ENCODE measurements around the gene RTRAF. TPM values are rescaled to one million over a fixed set of nuclear protein-coding genes. Genes with fewer than 3 reads are reported as not detected.

The RTRAF gene
- total RNA-seq, 2 experiments from 2014 or later = 232 to 254 TPM

GRCh38 chr14:52049721-52050588 lies 60.6 kb downstream of the RTRAF start:
- H3K9me3 Mint-ChIP-seq (ENCODE audit: low read depth) = no peaks in the 10 kb centered on the region
- H3K4me3 Mint-ChIP-seq = no peak overlapping the region
- CTCF ChIA-PET = no interaction called here
- intact Hi-C loops (cut with DNase I, micrococcal nuclease) = loop anchor here in 1 of 2 experiments (10.0 kb wide), 1 partner anchor 85 kb away; no protein-coding TSS in a partner anchor
- no peak overlapping the region for H3K27ac Mint-ChIP-seq
- DNase-seq = no peak
- H3K4me1 Mint-ChIP-seq = peaks cover 13% of the 10 kb centered on the region
- POLR2A ChIA-PET = no interaction called here
- ATAC-seq = no peak
- H3K27me3 Mint-ChIP-seq = peaks cover 2% of the 10 kb centered on the region
- no peaks in the 10 kb centered on the region for H3K36me3 Mint-ChIP-seq (ENCODE audit: low read depth)

GRCh38 chr14:52051251-52051650 lies 61.9 kb downstream of the RTRAF start:
- Mint-ChIP-seq H3K27me3 (peaks cover 4% of the 10 kb centered on the region), H3K9me3 (ENCODE audit: low read depth) (no peaks in the 10 kb centered on the region), H3K27ac (no peak overlapping the region), H3K4me3 (no peak overlapping the region), H3K36me3 (ENCODE audit: low read depth) (no peaks in the 10 kb centered on the region), H3K4me1 (peaks cover 3% of the 10 kb centered on the region)
- no peak for ATAC-seq
- intact Hi-C loops (cut with DNase I, micrococcal nuclease) = no loop called here
- ChIA-PET CTCF (no interaction called here), POLR2A (no interaction called here)
- DNase-seq = no peak

DNA sequence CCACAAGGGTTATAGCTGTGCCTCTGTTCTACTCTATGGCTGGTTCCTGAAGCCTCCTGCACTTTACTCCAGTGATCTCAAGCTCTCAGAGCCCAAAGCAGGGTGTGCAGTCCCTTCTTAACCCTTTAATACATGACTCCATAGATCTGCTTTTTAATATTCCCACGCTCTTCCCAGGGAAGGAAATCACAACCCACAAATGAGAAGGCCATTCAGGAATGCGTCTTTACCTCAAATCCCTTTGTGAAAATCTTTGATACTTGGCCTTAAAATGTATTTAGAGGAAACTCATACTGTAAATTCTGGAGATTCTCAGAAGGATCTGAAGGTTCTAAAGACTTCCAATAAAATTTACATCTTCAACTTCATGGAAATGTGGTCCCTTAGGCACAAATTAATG lies 62.5 kb downstream of the RTRAF start:
- H3K27ac Mint-ChIP-seq = no peak overlapping the region
- POLR2A ChIA-PET = no interaction called here

GRCh38 chr14:52052288-52052943 lies 63.1 kb downstream of the RTRAF start:
- DNase-seq (no peak), ATAC-seq (no peak)
- peaks cover 4% of the 10 kb centered on the region for H3K27me3 Mint-ChIP-seq
- peaks cover 1% of the 10 kb centered on the region for H3K4me1 Mint-ChIP-seq
- CTCF ChIA-PET = interaction anchor here (1.6 kb wide), 1 partner anchor 9 kb away, joined by 5 read pairs; no protein-coding TSS in a partner anchor
- no peak overlapping the region for H3K4me3 Mint-ChIP-seq
- H3K27ac Mint-ChIP-seq = no peak overlapping the region
- intact Hi-C loops (cut with DNase I, micrococcal nuclease) = no loop called here
- POLR2A ChIA-PET = no interaction called here
- no peaks in the 10 kb centered on the region for H3K9me3 Mint-ChIP-seq (ENCODE audit: low read depth)
- H3K36me3 Mint-ChIP-seq (ENCODE audit: low read depth) = no peaks in the 10 kb centered on the region

More for the DNA sequence above, 62.5 kb downstream of the RTRAF start:
- DNase-seq (no peak), ATAC-seq (no peak)
- no peaks in the 10 kb centered on the region for H3K9me3 Mint-ChIP-seq (ENCODE audit: low read depth)
- H3K36me3 Mint-ChIP-seq (ENCODE audit: low read depth) = no peaks in the 10 kb centered on the region
- no peak overlapping the region for H3K4me3 Mint-ChIP-seq
- H3K4me1 Mint-ChIP-seq = peaks cover 3% of the 10 kb centered on the region
- CTCF ChIA-PET = interaction anchor here (1.6 kb wide), 1 partner anchor 8 kb away, joined by 5 read pairs; no protein-coding TSS in a partner anchor
- intact Hi-C loops (cut with DNase I, micrococcal nuclease) = no loop called here
- peaks cover 4% of the 10 kb centered on the region for H3K27me3 Mint-ChIP-seq

- Mint-ChIP-seq H3K9me3 (ENCODE audit: low read depth) (no peaks in the 10 kb centered on the region), H3K4me1 (no peaks in the 10 kb centered on the region)
- intact Hi-C loops (cut with DNase I, micrococcal nuclease) = no loop called here
Measured at GRCh38 chr14:52053044-52053443, 63.7 kb downstream of the RTRAF start.

DNA sequence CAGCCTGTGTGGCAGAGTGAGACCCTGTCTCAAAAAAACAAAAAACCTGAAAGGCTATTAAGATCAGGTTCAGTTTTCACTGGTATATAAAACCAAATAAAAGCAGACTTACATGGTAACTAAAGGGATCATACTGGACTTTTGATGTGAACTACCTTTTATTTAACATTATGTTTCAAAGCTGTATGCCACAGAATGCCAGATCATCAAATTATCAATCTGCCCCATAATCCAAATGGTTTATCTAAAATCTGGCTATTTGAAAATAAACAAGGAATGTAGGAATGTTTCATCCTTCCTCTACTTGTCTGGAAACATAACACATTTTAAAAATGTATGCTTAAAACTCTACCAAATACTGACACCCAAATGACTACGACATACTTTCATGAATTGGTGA lies 65.3 kb downstream of the RTRAF start:
- peaks cover 6% of the 10 kb centered on the region for H3K27me3 Mint-ChIP-seq
- no peak for DNase-seq
- ChIA-PET POLR2A (no interaction called here), CTCF (no interaction called here)
- no peaks in the 10 kb centered on the region for H3K36me3 Mint-ChIP-seq (ENCODE audit: low read depth)
- no peaks in the 10 kb centered on the region for H3K9me3 Mint-ChIP-seq (ENCODE audit: low read depth)
- H3K4me1 Mint-ChIP-seq = no peaks in the 10 kb centered on the region
- ATAC-seq = no peak
- intact Hi-C loops (cut with DNase I, micrococcal nuclease) = no loop called here
- no peak overlapping the region for H3K27ac Mint-ChIP-seq
- H3K4me3 Mint-ChIP-seq = no peak overlapping the region

More at GRCh38 chr14:52053044-52053443, 63.7 kb downstream of the RTRAF start:
- CTCF ChIA-PET = interaction anchor here (1.6 kb wide), 1 partner anchor 10 kb away, joined by 5 read pairs; no protein-coding TSS in a partner anchor
- ATAC-seq = no peak
- POLR2A ChIA-PET = no interaction called here
- Mint-ChIP-seq H3K27ac (no peak overlapping the region), H3K27me3 (peaks cover 4% of the 10 kb centered on the region), H3K4me3 (no peak overlapping the region), H3K36me3 (ENCODE audit: low read depth) (no peaks in the 10 kb centered on the region)
- DNase-seq = no peak

DNA sequence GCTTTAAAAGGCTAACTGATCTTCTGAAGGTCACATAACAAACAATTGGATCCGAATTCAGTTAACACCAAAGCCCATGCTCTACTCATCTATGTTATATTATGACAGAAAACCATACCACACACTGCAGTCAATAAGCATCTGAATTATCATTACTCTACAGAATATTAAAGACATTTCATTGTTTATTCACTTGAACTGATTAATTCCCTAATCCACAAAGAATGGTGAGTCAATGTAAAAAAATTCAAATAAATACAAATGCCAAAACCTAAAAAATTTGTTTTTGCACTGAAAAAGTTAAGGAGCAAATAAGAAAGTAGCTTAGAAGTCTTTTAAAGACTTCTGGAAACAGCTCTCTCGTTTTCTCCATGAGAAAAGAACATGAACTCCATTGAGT lies 65.8 kb downstream of the RTRAF start:
- ChIA-PET CTCF (no interaction called here), POLR2A (no interaction called here)

DNA sequence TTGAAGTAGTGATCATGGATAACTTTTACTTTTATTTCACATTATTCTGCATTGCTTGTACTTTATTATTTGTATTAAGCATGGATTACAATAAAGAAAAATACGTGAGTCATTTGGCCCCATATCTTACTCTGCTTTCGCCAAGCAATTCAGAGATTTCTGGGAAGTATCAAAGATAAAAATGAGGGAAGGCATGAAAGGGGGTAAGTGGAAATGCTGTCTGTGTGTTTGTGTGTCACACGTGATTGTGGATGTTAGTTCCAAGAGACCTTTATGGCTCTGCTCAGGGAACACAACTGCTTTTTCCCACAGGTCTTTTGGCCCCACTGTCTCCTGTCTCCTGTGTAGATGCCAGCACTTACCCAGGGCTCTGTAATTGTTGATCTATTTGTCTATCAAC lies 69.0 kb downstream of the RTRAF start:
- no peaks in the 10 kb centered on the region for H3K36me3 Mint-ChIP-seq (ENCODE audit: low read depth)
- no peaks in the 10 kb centered on the region for H3K4me1 Mint-ChIP-seq
- no peaks in the 10 kb centered on the region for H3K9me3 Mint-ChIP-seq (ENCODE audit: low read depth)
- H3K4me3 Mint-ChIP-seq = no peak overlapping the region
- POLR2A ChIA-PET = interaction anchor here (0.6 kb wide), 1 partner anchor 13 kb away, joined by 4 read pairs; no protein-coding TSS in a partner anchor
- CTCF ChIA-PET = interaction anchor here (0.6 to 1.2 kb wide), 2 partner anchors 10 to 599 kb away, joined by 3 read pairs; partner anchors contain the start of gene NID2
- ATAC-seq (no peak), DNase-seq (no peak)
- no peak overlapping the region for H3K27ac Mint-ChIP-seq
- intact Hi-C loops (cut with DNase I, micrococcal nuclease) = no loop called here
- H3K27me3 Mint-ChIP-seq = peaks cover 13% of the 10 kb centered on the region

More for the DNA sequence above, 65.8 kb downstream of the RTRAF start:
- ATAC-seq = no peak
- Mint-ChIP-seq H3K27me3 (peaks cover 6% of the 10 kb centered on the region), H3K4me1 (no peaks in the 10 kb centered on the region), H3K9me3 (ENCODE audit: low read depth) (no peaks in the 10 kb centered on the region), H3K27ac (no peak overlapping the region), H3K4me3 (no peak overlapping the region), H3K36me3 (ENCODE audit: low read depth) (no peaks in the 10 kb centered on the region)
- intact Hi-C loops (cut with DNase I, micrococcal nuclease) = no loop called here
- DNase-seq = no peak

DNA sequence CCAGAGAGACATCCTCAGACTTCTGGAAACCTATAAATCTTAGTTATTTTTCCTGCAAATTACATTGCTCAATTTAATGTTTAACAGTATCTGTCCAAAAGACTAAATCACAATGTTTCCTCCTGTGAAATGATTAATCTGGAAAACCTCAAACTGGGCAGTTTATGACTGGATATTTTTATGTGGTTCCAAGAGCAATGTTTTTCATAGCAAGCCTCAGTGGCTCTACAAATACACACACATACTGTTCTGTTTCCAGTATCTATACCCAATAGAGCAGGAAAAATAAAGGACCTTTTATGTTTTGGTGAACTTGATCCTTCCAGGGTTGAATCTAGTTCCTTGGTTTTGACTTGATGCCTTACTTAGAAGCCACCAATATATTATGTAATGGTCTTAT lies 70.3 kb downstream of the RTRAF start:
- Mint-ChIP-seq H3K4me3 (no peak overlapping the region), H3K27ac (no peak overlapping the region), H3K4me1 (no peaks in the 10 kb centered on the region), H3K36me3 (ENCODE audit: low read depth) (no peaks in the 10 kb centered on the region), H3K9me3 (ENCODE audit: low read depth) (no peaks in the 10 kb centered on the region), H3K27me3 (peaks cover 13% of the 10 kb centered on the region)
- DNase-seq = no peak
- intact Hi-C loops (cut with DNase I, micrococcal nuclease) = loop anchor here in 1 of 2 experiments (10.0 kb wide), 1 partner anchor 205 kb away; the partner anchor contains the start of gene PTGDR
- POLR2A ChIA-PET = no interaction called here
- CTCF ChIA-PET = no interaction called here
- ATAC-seq = no peak

- H3K4me3 Mint-ChIP-seq = no peak overlapping the region
- H3K27ac Mint-ChIP-seq = no peak overlapping the region
- ATAC-seq (no peak), DNase-seq (no peak)
- intact Hi-C loops (cut with DNase I, micrococcal nuclease) = loop anchor here in 1 of 2 experiments (10.0 kb wide), 1 partner anchor 205 kb away; the partner anchor contains the start of gene PTGDR
- CTCF ChIA-PET = no interaction called here
- POLR2A ChIA-PET = no interaction called here
- H3K4me1 Mint-ChIP-seq = no peaks in the 10 kb centered on the region
- no peaks in the 10 kb centered on the region for H3K9me3 Mint-ChIP-seq (ENCODE audit: low read depth)
- peaks cover 10% of the 10 kb centered on the region for H3K27me3 Mint-ChIP-seq
- no peaks in the 10 kb centered on the region for H3K36me3 Mint-ChIP-seq (ENCODE audit: low read depth)
Measured at GRCh38 chr14:52060080-52060479, 70.7 kb downstream of the RTRAF start.
